Duodenal mucosa (tissue), 2 donors: ENCODE data around the gene S100A7.
"Not testable (repeated sequence)": the region's sequence is repeated elsewhere in the genome, so short reads cannot be mapped to it uniquely, and the experiment has no call there.

Experiments
- H3K27ac ChIP-seq: one replicate; pipeline ENCODE4 v1.7.0; 2013; ENCODE audit warnings: low read depth, low read length
- H3K27me3 ChIP-seq, 2 donors: one replicate each; pipeline ENCODE4 v1.7.0; 2013; ENCODE audit warnings: low read length in 2 of 2, control low read depth in 1 of 2; ENCODE audit not compliant: insufficient read depth in 2 of 2, control insufficient read depth in 1 of 2
- H3K36me3 ChIP-seq, 2 donors: one replicate each; pipeline ENCODE4 v1.7.0; 2013; ENCODE audit warnings: low read length in 2 of 2, control low read depth in 1 of 2; ENCODE audit not compliant: insufficient read depth in 2 of 2, control insufficient read depth in 1 of 2
- H3K4me1 ChIP-seq, 2 donors: one replicate each; pipeline ENCODE4 v1.7.0; 2013; ENCODE audit warnings: low read length in 2 of 2, control low read depth in 1 of 2; ENCODE audit not compliant: insufficient read depth in 2 of 2, control insufficient read depth in 1 of 2
- H3K4me3 ChIP-seq, 2 donors: one replicate each; pipeline ENCODE4 v1.7.0; 2013; ENCODE audit warnings: low read length in 2 of 2, low read depth in 1 of 2
- H3K9ac ChIP-seq, 2 donors: one replicate each; pipeline ENCODE4 v1.7.0; 2013; ENCODE audit warnings: low read length in 2 of 2, low read depth in 1 of 2
- H3K9me3 ChIP-seq, 2 donors: one replicate each; pipeline ENCODE4 v1.7.0; 2013; ENCODE audit warnings: low read length in 2 of 2, control low read depth in 1 of 2; ENCODE audit not compliant: control insufficient read depth in 1 of 2

The S100A7 gene

DNA sequence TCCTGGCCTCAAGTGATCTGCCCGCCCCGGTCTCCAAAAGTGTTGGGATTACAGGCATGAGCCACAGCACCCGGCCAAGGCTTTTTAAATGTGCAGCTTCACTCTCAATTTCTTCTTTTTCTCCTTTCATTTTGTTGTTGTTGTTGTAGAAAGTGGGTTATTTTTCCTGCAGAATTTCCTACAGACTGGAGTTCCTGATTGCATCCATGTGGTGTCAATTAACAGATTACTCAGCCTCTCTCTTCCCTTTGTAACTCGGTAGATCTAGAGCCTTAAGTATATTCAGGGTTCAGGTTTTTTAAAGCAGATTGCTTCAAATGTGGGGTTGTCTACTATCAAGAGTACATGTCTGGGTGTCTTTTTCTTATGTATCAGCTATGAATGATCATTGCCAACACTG is 11.6 kb downstream of the S100A7 start:
- not testable (repeated sequence) for H3K4me3 ChIP-seq, H3K27ac ChIP-seq, H3K9ac ChIP-seq, H3K36me3 ChIP-seq, H3K4me1 ChIP-seq, H3K9me3 ChIP-seq, H3K27me3 ChIP-seq

DNA sequence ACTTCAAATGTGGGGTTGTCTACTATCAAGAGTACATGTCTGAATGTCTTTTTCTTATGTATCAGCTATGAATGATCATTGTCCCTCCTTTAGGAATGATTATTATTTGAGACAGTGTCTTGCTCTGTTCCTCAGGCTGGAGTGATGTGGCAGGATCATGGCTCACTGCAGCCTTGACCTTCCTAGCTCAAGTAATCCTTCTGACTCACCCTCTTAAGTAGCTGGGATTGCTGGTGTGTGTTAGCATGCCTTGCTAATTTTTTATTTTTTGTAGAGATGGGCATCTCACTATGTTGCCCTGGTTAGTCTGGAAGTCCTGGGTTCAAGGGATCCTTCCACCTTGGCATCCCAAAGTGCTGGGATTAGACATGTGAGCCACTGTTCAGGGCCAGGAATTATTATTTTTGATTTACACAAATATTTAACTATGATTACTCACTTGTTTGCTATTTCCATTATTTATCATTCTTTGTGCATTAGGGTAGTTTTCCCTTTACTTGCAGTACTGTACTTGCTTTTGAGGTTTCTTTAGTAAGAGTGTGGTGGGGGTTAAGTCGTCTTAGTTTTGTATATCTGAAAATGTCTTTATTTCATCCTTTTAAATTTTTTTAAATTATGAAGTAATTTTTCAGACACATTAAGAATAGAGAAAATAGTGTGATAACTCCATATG is 12.8 kb downstream of the S100A7 start:
- Histone ChIP-seq H3K4me3 (no peak overlapping the region), H3K4me1 (no peaks in the 10 kb centered on the region), H3K9me3 (no peaks in the 10 kb centered on the region), H3K36me3 (no peaks in the 10 kb centered on the region), H3K9ac (no peak overlapping the region), H3K27ac (no peak overlapping the region), H3K27me3 (peaks cover 0 to 6% of the 10 kb centered on the region in 2 donors)

DNA sequence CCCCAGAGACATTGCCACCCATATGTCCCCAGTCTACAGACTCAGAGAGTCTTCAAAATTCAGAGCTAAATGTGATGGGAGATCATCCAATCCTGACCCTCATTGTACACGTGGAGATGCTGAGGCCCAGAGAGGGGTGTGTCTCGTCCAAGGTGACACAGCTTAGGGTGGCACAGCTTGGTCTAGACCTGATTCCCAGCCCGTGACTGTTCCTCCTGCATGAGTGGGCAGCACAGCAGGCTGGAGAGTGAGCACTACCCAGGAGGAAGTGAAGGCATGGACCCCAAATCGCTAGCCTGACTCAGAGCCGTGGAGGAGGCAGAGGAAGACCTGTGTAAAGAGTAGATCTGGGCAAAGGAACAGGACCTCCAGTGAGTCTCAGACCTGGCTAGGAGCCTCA is 16.4 kb downstream of the S100A7 start:
- H3K36me3 ChIP-seq: no peaks in the 10 kb centered on the region
- H3K9me3 ChIP-seq: no peaks in the 10 kb centered on the region
- no peak overlapping the region for H3K4me3 ChIP-seq
- no peak overlapping the region for H3K9ac ChIP-seq
- peaks cover 0 to 6% of the 10 kb centered on the region in 2 donors for H3K27me3 ChIP-seq
- no peak overlapping the region for H3K27ac ChIP-seq
- no peaks in the 10 kb centered on the region for H3K4me1 ChIP-seq

DNA sequence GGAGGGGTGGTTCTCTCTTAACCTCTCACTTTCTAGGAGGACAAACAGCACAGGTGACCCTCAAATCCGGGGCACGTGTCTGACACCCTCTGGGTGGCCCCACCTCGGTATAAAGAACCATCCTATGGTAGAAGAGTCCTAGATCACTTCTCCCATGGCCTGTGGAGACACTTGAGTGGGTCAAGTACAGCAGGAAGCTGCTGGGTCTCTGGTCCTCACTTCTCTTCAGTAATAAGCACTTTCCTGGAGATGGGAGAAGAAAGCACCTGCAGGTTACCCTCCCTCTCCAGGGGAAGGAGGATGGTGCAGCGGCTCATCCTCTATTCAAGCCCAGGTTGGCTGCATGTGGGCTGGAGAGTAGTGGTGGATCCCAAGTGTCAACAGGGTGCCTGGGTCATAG is 17.0 kb downstream of the S100A7 start:
- Histone ChIP-seq H3K9ac (no peak overlapping the region), H3K27me3 (peaks cover 0 to 6% of the 10 kb centered on the region in 2 donors), H3K4me3 (no peak overlapping the region), H3K4me1 (no peaks in the 10 kb centered on the region), H3K27ac (no peak overlapping the region), H3K9me3 (no peaks in the 10 kb centered on the region), H3K36me3 (no peaks in the 10 kb centered on the region)

DNA sequence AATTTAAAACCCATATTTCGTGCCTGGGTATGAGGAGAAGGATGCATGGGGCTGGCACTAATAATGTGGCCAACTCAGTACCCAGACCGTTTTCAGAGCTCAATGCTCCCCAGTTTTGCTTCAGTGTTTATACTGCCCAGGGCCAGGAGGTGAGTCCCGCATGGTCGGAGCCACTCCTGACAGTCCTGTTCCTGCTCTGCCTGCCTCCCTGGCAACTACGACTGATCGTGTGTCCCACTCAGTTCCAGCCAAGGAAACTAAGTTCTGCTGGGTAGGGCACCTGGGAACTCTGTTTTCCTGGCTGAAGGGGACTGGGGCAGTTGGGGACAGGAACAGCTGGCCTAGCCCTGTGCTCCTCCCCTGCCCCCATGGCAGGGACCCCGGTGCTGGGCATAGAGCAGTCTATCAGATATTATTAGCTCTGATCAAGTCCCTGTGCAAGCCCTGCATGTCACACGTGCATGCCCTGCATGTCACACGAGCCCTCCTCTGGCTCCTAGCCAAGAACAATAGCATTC is 19.2 kb downstream of the S100A7 start:
- no peaks in the 10 kb centered on the region for H3K9me3 ChIP-seq
- peaks cover 5 to 7% of the 10 kb centered on the region in 2 donors for H3K27me3 ChIP-seq
- no peak overlapping the region for H3K9ac ChIP-seq
- no peaks in the 10 kb centered on the region for H3K4me1 ChIP-seq
- H3K36me3 ChIP-seq: no peaks in the 10 kb centered on the region
- H3K27ac ChIP-seq: no peak overlapping the region
- no peak overlapping the region for H3K4me3 ChIP-seq

DNA sequence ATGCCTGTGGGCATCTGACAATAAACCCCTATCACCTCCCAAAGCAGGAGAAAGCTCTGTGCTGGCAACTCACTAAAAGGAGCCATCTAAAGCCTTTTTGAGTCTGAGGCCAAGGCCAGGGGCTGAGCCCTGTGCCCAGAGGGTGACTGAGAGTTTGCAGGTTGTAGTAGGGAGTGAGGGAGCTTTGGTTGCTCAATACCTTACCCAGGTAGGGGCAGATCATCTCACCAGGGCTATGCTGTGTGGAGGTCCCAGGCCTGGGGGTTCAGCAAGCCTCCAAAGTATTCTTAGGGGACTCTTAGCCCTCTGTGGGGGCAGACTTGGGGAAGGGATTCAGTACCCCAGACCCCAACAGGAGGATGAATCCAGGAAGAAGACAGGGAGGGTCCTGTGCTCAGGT is 21.2 kb downstream of the S100A7 start:
- no peak overlapping the region for H3K9ac ChIP-seq
- peaks cover 5 to 7% of the 10 kb centered on the region in 2 donors for H3K27me3 ChIP-seq
- H3K4me1 ChIP-seq: no peaks in the 10 kb centered on the region
- H3K4me3 ChIP-seq: no peak overlapping the region
- no peaks in the 10 kb centered on the region for H3K36me3 ChIP-seq
- H3K9me3 ChIP-seq: no peaks in the 10 kb centered on the region
- no peak overlapping the region for H3K27ac ChIP-seq

DNA sequence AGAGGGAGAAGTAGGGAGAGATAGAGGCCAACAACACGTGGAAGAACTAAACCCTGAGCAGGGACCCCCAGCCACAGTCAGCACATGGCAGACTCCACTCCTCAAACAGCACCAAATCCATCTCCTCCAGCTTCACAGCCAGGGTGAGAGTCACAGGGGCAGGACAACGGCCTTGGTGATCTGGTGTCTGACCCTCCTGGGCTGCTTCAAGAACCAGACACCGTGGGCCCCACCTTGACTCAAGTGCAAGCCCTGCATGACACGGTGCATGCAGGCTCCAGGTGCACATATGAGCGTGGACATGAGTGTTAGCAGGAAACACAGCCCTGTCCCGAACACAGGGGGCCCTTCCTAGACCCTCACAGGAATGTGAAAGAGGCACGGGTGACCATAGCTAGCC is 21.9 kb downstream of the S100A7 start:
- Histone ChIP-seq H3K4me1 (no peaks in the 10 kb centered on the region), H3K36me3 (no peaks in the 10 kb centered on the region), H3K9ac (no peak overlapping the region), H3K9me3 (no peaks in the 10 kb centered on the region), H3K4me3 (no peak overlapping the region), H3K27me3 (peaks cover 2 to 5% of the 10 kb centered on the region in 2 donors), H3K27ac (no peak overlapping the region)

DNA sequence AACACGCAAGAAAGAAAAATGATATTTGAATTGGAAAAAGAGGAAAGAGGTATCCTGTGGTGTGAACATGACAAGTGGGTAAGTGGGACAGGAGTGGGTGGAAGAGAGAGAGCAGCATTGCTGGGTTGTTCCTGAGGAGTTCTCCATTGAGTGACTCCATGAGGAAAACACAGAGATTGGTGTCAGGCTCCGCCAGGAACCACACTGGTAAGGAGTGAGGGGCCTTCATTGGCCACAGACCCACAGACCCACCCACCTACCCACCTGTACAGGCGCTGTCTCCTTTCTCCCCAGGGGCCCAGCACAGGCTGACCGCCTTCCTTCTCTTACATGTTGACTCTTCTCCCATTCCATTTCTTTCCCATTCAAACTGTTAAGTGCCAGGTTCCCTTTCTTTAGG is 23.2 kb downstream of the S100A7 start:
- Histone ChIP-seq H3K4me1 (no peaks in the 10 kb centered on the region), H3K36me3 (no peaks in the 10 kb centered on the region), H3K9me3 (no peaks in the 10 kb centered on the region), H3K9ac (no peak overlapping the region), H3K4me3 (no peak overlapping the region), H3K27me3 (peaks cover 2 to 5% of the 10 kb centered on the region in 2 donors), H3K27ac (no peak overlapping the region)

DNA sequence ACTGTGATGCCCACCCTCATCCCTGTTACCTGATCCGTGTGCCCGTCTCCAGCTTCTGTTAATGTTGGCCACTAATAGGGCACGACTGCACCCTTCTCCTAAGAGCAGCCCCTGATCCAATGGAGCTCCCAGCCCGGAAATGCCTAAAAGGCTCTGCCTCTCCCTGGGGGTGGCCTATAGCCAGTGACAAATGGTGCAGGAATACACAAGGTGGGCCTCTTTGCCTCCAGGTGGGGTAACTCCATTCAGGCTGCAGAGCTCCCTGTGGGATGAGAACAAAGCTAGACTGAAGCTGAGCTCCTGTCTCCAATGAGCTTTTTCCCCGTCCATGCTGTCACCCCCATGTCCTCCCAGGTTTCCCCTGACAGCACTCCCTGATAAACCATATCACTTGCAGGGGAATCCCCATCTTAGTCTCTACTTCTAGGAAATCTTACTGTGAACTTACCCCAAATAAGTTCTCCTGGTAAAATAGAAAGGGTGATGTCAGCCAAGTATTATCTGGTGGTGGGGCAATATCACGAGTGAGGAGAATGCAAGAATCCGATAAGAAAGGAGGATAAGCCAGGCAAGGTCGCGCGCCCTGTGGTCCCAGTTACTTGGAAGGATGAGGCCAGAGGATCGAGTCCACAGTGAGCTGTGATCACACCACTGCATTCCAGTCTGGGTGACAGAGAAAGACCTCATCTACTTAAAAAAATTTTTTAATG is 25.6 kb downstream of the S100A7 start:
- H3K27ac ChIP-seq: no peak overlapping the region
- peaks cover 5% of the 10 kb centered on the region in 2 donors for H3K27me3 ChIP-seq
- no peaks in the 10 kb centered on the region for H3K4me1 ChIP-seq
- H3K4me3 ChIP-seq: no peak overlapping the region
- H3K36me3 ChIP-seq: no peaks in the 10 kb centered on the region
- H3K9ac ChIP-seq: no peak overlapping the region
- no peaks in the 10 kb centered on the region for H3K9me3 ChIP-seq

DNA sequence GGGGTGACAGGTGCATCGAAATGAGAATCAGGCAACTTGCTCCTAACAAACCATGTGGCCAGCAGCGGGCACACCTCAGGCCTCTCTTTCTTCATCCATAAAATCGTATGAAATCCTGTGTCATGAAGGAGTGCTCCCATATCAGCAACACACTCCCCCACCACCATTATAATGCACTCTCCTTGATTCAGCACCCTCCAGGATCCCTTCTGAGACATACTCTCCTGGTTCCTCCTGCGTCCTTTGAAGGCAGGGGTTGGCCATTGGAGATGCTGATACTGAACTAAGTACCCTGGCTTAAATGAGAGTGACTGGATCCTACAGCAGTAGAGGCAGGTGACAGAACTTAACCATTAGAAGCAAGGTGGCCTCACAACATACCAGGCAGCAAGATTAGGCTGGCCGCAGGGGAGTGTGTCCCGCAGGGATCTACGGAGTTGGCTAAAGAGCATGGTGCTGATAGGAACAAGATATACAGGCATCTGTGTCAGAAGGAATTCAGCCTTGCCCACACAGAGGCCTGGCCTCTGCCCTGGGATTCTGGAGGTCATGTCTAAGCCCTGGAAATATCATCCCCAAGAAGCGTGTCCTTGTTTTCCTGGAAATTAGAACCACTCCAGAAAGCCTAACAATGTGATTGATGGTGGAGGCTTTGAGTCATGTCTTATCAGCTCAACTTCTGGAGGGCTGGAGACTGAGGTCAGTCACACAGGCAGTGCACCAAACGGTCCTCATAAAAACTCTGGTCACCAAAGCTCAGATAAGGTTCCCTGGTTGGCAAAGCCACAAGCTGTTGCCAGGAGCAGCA is 27.4 kb downstream of the S100A7 start:
- no peak overlapping the region for H3K4me3 ChIP-seq
- H3K27ac ChIP-seq: no peak overlapping the region
- H3K4me1 ChIP-seq: no peaks in the 10 kb centered on the region
- peaks cover 4 to 5% of the 10 kb centered on the region in 2 donors for H3K27me3 ChIP-seq
- no peaks in the 10 kb centered on the region for H3K36me3 ChIP-seq
- H3K9me3 ChIP-seq: no peaks in the 10 kb centered on the region
- no peak overlapping the region for H3K9ac ChIP-seq
